PFSK-1 (cell line): ENCODE measurements around the gene TNKS2.

Experiments
- FOXP2 ChIP-seq: optimal IDR thresholded peaks from 2 replicates; pipeline ENCODE3; 2011; ENCODE audit warnings: borderline replicate concordance, control low read depth, inconsistent platforms; ENCODE audit not compliant: insufficient read depth; ENCODE audit errors: extremely low read length, extremely low read depth
- POLR2AphosphoS5 ChIP-seq: IDR thresholded peaks from 2 replicates; pipeline ENCODE4 v1.6.1; 2012; ENCODE audit warnings: low read depth, mild to moderate bottlenecking, control low read depth, low read length, moderate library complexity
- SIN3A ChIP-seq: IDR thresholded peaks from 2 replicates; pipeline ENCODE4 v1.6.1; 2012; ENCODE audit warnings: mild to moderate bottlenecking, low read length, moderate library complexity, borderline replicate concordance; ENCODE audit not compliant: insufficient read depth
- TAF1 ChIP-seq: IDR thresholded peaks from 2 replicates; pipeline ENCODE4 v1.6.1; 2012; ENCODE audit warnings: low read length, control low read depth, borderline replicate concordance; ENCODE audit not compliant: insufficient read depth
- TF ChIP-seq, protein P1 (sequence below), 2 experiments: IDR thresholded peaks; 2 replicates each; pipeline versions ENCODE4 v1.6.1 to v1.8.0; 2011 to 2012; ENCODE audit warnings: low read depth in 2 of 2, low read length in 2 of 2, control low read depth in 1 of 2, inconsistent platforms in 1 of 2, mild to moderate bottlenecking in 1 of 2, moderate library complexity in 1 of 2; ENCODE audit not compliant: insufficient read depth in 1 of 2

Gene TNKS2

DNA sequence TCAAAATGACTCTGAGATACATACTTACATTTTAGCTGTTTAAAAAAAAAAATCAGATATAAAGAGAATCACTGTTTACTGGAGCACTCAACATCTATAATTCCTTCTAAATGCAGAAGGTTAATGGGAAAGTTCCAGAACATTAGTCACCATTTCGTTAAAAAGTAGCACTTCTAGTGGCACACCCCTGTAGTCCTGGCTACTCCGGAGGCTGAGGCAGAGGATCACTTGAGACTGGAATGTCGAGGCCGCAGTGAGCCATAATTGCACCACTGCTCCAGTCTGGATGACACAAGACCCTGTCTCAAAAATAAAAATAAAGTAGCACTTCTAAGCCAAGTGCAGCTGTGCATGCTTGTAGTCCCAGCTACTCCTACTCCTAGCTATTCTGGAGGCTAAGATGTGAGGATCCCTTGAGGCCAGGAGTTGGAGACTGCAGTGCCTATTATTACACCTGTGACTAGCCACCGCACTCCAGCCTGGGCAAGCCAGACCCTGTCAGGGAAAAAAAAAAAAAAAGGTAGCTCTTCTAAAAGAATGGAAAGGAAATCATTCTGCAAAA, 108.9 kb downstream of the TNKS2 start:
- TF ChIP-seq SIN3A (no peak), TAF1 (no peak), FOXP2 (no peak), POLR2AphosphoS5 (no peak)
- TF ChIP-seq, protein P1, sequence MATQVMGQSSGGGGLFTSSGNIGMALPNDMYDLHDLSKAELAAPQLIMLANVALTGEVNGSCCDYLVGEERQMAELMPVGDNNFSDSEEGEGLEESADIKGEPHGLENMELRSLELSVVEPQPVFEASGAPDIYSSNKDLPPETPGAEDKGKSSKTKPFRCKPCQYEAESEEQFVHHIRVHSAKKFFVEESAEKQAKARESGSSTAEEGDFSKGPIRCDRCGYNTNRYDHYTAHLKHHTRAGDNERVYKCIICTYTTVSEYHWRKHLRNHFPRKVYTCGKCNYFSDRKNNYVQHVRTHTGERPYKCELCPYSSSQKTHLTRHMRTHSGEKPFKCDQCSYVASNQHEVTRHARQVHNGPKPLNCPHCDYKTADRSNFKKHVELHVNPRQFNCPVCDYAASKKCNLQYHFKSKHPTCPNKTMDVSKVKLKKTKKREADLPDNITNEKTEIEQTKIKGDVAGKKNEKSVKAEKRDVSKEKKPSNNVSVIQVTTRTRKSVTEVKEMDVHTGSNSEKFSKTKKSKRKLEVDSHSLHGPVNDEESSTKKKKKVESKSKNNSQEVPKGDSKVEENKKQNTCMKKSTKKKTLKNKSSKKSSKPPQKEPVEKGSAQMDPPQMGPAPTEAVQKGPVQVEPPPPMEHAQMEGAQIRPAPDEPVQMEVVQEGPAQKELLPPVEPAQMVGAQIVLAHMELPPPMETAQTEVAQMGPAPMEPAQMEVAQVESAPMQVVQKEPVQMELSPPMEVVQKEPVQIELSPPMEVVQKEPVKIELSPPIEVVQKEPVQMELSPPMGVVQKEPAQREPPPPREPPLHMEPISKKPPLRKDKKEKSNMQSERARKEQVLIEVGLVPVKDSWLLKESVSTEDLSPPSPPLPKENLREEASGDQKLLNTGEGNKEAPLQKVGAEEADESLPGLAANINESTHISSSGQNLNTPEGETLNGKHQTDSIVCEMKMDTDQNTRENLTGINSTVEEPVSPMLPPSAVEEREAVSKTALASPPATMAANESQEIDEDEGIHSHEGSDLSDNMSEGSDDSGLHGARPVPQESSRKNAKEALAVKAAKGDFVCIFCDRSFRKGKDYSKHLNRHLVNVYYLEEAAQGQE (IDR thresholded peaks at IDR 0.05; ENCODE audit: insufficient read depth in 1 of 2, low read depth in 2 of 2, low read length in 2 of 2), result no peak

DNA sequence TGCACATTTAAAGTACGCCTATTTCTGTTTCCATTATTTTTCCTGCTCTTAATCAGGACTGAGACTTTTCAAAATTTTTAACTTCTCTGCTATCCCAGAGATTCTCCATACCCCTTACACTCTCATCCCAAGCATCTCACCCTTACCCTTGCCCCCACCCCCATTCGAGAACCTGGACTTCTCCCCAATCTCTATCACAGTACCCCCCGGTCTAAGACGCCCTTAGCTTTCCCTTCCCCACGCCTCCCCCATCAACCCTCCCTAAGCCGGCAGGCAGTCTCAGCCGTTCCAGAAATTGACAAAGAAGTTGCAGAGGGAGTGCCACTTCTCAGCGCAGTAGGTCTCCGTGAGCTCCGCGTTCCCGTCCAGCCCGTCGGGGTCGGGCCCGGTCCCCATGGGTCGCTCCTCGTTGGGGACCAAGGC, 109.7 kb downstream of the TNKS2 start:
- TF ChIP-seq, protein P1 (IDR thresholded peaks at IDR 0.05; ENCODE audit: insufficient read depth in 1 of 2, low read depth in 2 of 2, low read length in 2 of 2), result no peak
- TF ChIP-seq FOXP2 (no peak), TAF1 (no peak), POLR2AphosphoS5 (no peak), SIN3A (no peak; the same call in 1 of the 2 replicates)

DNA sequence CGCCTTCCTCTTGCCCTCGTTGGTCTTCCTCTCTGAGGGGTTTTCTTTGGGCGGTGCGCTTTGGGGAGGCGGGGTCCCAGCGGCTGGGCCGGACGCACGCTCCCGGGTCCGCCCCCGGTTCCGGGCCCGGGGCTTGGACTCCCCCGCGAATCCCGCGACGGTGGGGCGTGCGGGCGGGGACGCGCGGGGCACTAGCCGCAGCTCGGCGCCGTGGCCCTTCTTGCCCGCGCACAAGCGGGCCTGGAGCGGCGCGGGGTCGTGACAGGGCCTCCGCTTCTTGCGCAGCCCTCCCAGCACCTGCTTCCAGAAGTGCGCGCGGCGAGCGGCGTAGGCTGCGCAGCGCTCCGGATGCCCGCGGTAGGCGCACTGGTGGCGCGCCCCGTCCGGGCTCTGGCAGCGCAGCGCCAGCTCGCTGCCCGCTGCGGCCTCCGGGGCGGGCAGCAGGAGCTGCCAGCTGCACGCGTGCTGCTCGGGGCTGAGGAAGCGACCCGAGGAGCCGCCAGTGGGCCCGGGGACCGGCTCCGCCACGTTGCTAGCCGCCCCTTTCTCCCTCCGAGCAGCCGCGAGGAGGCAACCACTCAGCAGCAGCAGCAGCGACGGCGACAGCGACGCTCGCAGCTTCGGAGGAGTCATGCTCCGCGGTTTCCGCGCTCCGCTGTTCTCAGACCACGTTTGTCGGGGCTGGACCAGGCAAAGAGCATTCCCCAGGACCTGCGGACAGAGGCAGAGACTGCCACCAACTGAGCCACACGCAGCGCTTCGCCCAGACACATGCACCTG, 110.3 kb downstream of the TNKS2 start:
- TF ChIP-seq TAF1, result peak; percentile 80; the same call in 1 of the 2 replicates
- no peak for TF ChIP-seq SIN3A
- TF ChIP-seq FOXP2, result peak; percentile 86
- TF ChIP-seq, protein P1 (IDR thresholded peaks at IDR 0.05; ENCODE audit: insufficient read depth in 1 of 2, low read depth in 2 of 2, low read length in 2 of 2), result peak in 1 of 2 experiments; percentile 30; a peak in 1 of 4 replicates

DNA sequence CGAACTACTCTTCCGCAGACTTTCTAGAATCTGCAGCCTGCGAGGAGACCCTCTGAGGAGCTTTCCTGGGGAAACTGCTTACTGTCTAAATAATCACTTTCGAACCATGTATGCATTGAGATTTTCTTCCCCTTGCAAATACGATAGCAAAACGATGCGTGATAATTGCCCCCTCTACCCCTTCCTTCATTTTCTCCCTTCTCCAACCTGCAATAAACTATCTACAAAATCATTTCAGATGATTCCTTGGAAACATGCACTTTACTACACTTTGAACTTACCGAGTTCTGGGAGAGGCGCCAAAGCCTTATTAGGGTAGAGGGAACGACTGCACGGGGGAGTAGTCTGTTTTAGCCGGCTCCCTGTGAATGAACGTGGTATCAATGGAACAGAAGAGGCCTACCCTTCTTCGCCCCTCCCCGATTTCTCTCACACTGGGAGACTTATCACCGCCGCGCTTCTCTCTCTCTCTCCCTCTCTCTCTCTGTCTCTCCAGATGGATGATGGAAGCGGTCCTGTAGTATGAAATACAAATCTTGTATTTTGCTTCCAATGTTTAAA, 111.0 kb downstream of the TNKS2 start, which contains the start of gene FGFBP3:
Gene FGFBP3 (minus strand): TSS at position 370 of the 561 bp plus-strand sequence. CDS start 517 bp downstream, outside the sequence.
- TF ChIP-seq SIN3A, result peak; percentile 76; the same call in 1 of the 2 replicates
- TF ChIP-seq POLR2AphosphoS5, result peak; percentile 81
- TF ChIP-seq, protein P1 (IDR thresholded peaks at IDR 0.05; ENCODE audit: insufficient read depth in 1 of 2, low read depth in 2 of 2, low read length in 2 of 2), result 0 out of 4 replicates have a peak, but pooled peaks of 1 of the 2 experiments have one; percentile 6
- peak; percentile 68; the same call in 1 of the 2 replicates for TF ChIP-seq TAF1
- no peak for TF ChIP-seq FOXP2
